Left lung (tissue), 10 donors: Measurements from ENCODE around the gene PTPRR. TPM values are rescaled to one million over a fixed set of nuclear protein-coding genes. Genes with fewer than 3 reads are reported as not detected.

Experiments used
- ATAC-seq: fragments of 200-7000 bp; cut with Tn5 transposase; one replicate; pipeline ENCODE4 v1.9.1; 2020; ENCODE audit warnings: moderate library complexity
- DNase-seq, 4 donors: peaks; one replicate each; pipeline ENCODE4 v3.0.0-alpha.2; 2013 to 2020
- H3K27ac ChIP-seq, 2 donors: fragments of 200-600 bp; sonication (generic) in 1 of 2; one replicate each; pipeline versions ENCODE4 v1.5.0 to v1.8.0; 2020 to 2021
- H3K27me3 ChIP-seq, 2 donors: fragments of 200-600 bp; sonication (generic) in 1 of 2; one replicate each; pipeline versions ENCODE4 v1.5.0 to v1.8.0; 2020 to 2021
- H3K36me3 ChIP-seq, 2 donors: fragments of 200-600 bp; sonication (generic) in 1 of 2; one replicate each; pipeline versions ENCODE4 v1.5.0 to v1.8.0; 2020 to 2021
- H3K4me1 ChIP-seq, 2 donors: fragments of 200-600 bp; one replicate each; pipeline ENCODE4 v1.8.0; 2021
- H3K4me3 ChIP-seq, 2 donors: fragments of 200-600 bp; sonication (generic) in 1 of 2; one replicate each; pipeline versions ENCODE4 v1.5.0 to v1.8.0; 2020 to 2021; ENCODE audit warnings: mild to moderate bottlenecking in 1 of 2
- H3K9me3 ChIP-seq, 2 donors: fragments of 200-600 bp; sonication (generic) in 1 of 2; one replicate each; pipeline versions ENCODE4 v1.5.0 to v1.8.0; 2020 to 2021
- CTCF ChIP-seq, 2 donors: fragments of 200-600 bp; sonication (generic) in 1 of 2; IDR thresholded peaks; one replicate each; pipeline versions ENCODE4 v1.5.0 to v1.8.0; 2021; ENCODE audit warnings: antibody characterized with exemption in 2 of 2
- intact Hi-C, 2 donors: fragments of 100-400 bp; cut with DNase I; formaldehyde crosslinking; loops; one replicate each; pipeline versions ENCODE4 v1.11.2 to v1.14.2; 2022
- polyA plus RNA-seq, 6 donors: library from polyadenylated mRNA; unstranded; fragments of 120-200 nt; gene quantifications; one replicate each; pipeline ENCODE4 v1.2.1, GENCODE V29; 2013; ENCODE audit not compliant: insufficient read length in 6 of 6
- total RNA-seq, 2 donors: library from RNA; stranded (reverse); fragmentation: NEBNext Ultra II Directional; extraction: Animal tissue kit (Norgen Biotek cat#: 25700); gene quantifications; one replicate each; pipeline ENCODE4 v1.2.1, GENCODE V29; 2021
- donor health status: DM: no; HTN: yes; CAD: no.
- donor health status: DM: no; HTN: no; CAD: no.

The PTPRR gene
- total and polyA plus RNA-seq, 8 donors: 0.10 to 1.4 (median 0.20) TPM

DNA sequence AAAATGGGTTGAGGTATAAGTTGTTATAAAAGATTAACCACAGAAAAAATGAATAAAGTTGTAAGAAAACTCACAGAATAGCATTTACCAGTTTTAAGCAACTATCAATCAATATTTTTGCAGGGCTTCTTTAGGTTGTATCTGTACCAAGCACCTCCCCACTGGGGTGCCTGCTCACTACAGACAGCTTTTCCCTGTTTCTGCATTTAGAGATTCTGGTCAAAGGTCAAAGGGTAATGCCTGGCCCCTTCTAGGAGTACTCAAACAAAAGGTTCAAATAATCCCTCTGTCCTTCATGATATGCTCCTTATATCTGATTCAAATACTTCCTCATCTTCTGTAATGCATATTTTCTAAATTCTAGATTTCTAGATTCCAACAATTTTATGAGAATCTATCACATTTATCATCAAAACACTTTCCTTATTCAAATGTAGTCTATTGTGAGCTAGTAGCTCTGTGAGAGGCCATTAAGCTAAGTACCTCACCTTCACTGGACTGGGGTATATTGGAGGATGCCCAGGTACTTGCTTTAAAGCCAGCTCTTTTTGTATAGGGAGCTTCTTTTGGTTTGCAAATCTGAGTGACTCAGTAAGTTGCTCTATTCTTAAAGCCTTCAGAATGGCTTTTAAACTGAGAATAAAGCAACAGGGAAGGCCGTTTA lies 162.6 kb downstream of the PTPRR start:
- intact Hi-C loops: no loop called here
- no peaks in the 10 kb centered on the region for H3K27me3 ChIP-seq
- H3K4me1 ChIP-seq: no peaks in the 10 kb centered on the region
- no peak overlapping the region for H3K4me3 ChIP-seq
- no peak overlapping the region for H3K27ac ChIP-seq
- no peaks in the 10 kb centered on the region for H3K36me3 ChIP-seq
- ATAC-seq (no peak), DNase-seq (no peak)
- no peak for TF ChIP-seq CTCF (IDR thresholded peaks at IDR 0.05)
- no peaks in the 10 kb centered on the region for H3K9me3 ChIP-seq

GRCh38 chr12:70756791-70757190 lies 163.7 kb downstream of the PTPRR start:
- H3K4me1 ChIP-seq: no peaks in the 10 kb centered on the region
- H3K9me3 ChIP-seq: no peaks in the 10 kb centered on the region
- DNase-seq: no peak
- no peaks in the 10 kb centered on the region for H3K36me3 ChIP-seq
- no peak for TF ChIP-seq CTCF (IDR thresholded peaks at IDR 0.05)
- H3K4me3 ChIP-seq: no peak overlapping the region
- no peak for ATAC-seq
- intact Hi-C loops: no loop called here
- H3K27ac ChIP-seq: no peak overlapping the region
- no peaks in the 10 kb centered on the region for H3K27me3 ChIP-seq

- TF ChIP-seq CTCF (IDR thresholded peaks at IDR 0.05): no peak
- no peak overlapping the region for H3K27ac ChIP-seq
- H3K4me1 ChIP-seq: no peaks in the 10 kb centered on the region
- no peak overlapping the region for H3K4me3 ChIP-seq
- DNase-seq (no peak), ATAC-seq (peak; percentile 77)
- intact Hi-C loops: no loop called here
- H3K36me3 ChIP-seq: no peaks in the 10 kb centered on the region
- no peaks in the 10 kb centered on the region for H3K9me3 ChIP-seq
- no peaks in the 10 kb centered on the region for H3K27me3 ChIP-seq
Observed at GRCh38 chr12:70756118-70756517, 164.4 kb downstream of the PTPRR start.

GRCh38 chr12:70754330-70754741 lies 166.2 kb downstream of the PTPRR start:
- Histone ChIP-seq H3K4me3 (no peak overlapping the region), H3K9me3 (no peaks in the 10 kb centered on the region), H3K4me1 (no peaks in the 10 kb centered on the region), H3K36me3 (no peaks in the 10 kb centered on the region), H3K27me3 (no peaks in the 10 kb centered on the region), H3K27ac (no peak overlapping the region)
- DNase-seq: no peak
- intact Hi-C loops: no loop called here
- no peak for ATAC-seq
- TF ChIP-seq CTCF (IDR thresholded peaks at IDR 0.05): no peak

DNA sequence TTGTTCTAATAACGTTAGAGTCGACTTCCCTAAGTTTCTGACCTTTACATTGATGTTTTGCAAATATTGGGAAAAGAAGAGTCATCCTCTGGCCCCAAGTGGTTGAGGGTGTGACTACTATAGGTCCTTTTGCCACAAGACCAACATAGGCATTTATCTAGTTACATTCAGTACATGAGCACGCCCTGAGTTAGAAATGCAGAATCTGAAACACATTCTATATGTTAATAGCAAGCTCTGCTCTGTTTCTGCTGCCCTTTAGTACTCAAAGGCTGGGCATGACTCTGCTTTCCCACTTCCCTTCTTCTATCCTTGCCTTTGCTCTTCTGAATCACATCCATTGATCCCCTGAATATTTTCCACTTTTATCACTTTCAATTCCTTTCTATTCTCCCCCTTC lies 168.2 kb downstream of the PTPRR start:
- Histone ChIP-seq H3K36me3 (no peaks in the 10 kb centered on the region), H3K4me3 (no peak overlapping the region), H3K4me1 (no peaks in the 10 kb centered on the region), H3K9me3 (no peaks in the 10 kb centered on the region), H3K27me3 (no peaks in the 10 kb centered on the region), H3K27ac (no peak overlapping the region)
- TF ChIP-seq CTCF (IDR thresholded peaks at IDR 0.05): no peak
- no peak for DNase-seq
- intact Hi-C loops: no loop called here
- no peak for ATAC-seq
